ENCODE results near the gene ALPP. TPM values are rescaled to one million over a fixed set of nuclear protein-coding genes. Genes with fewer than 3 reads are reported as not detected.

ALPP gene
- total RNA-seq, 2 experiments from 2014 or later = not detected

- no peak for DNase-seq (ENCODE audit: low spot score)
- no peak overlapping the region for H3K27ac ChIP-seq (ENCODE audit: low read depth, low read length, poor library complexity, severe bottlenecking)
- H3K9me2 ChIP-seq (ENCODE audit: insufficient read depth, low read length) = no peaks in the 10 kb centered on the region
- no peak overlapping the region for H3K4me3 ChIP-seq (ENCODE audit: low read depth, low read length, poor library complexity, severe bottlenecking)
- no peaks in the 10 kb centered on the region for H3K9me3 ChIP-seq (ENCODE audit: low read length)
- intact Hi-C loops (cut with micrococcal nuclease; ENCODE audit: unreplicated experiment) = no loop called here
- H4K20me1 ChIP-seq (ENCODE audit: insufficient read depth, low read length) = no peaks in the 10 kb centered on the region
- POLR2A ChIA-PET = no interaction called here
- no peaks in the 10 kb centered on the region for H3K36me3 ChIP-seq (ENCODE audit: insufficient read depth, low read length)
- TF ChIP-seq EZH2phosphoT487 (IDR thresholded peaks at IDR 0.05; ENCODE audit: borderline replicate concordance, low read depth, low read length) (no peak), CTCF (conservative IDR thresholded peaks at IDR 0.05; ENCODE audit: low read length) (no peak)
- H3K4me2 ChIP-seq (ENCODE audit: low read length) = no peak overlapping the region
- no TSS peak for BruUV-seq (replicated peaks)
- no peak overlapping the region for H2AFZ ChIP-seq (ENCODE audit: low read length)
- CTCF ChIA-PET (ENCODE audit: unreplicated experiment) = no interaction called here
- no peaks in the 10 kb centered on the region for H3K79me2 ChIP-seq (ENCODE audit: insufficient read depth, low read depth, low read length)
- H3K4me1 ChIP-seq (ENCODE audit: insufficient read depth, low read length, poor library complexity, severe bottlenecking) = no peaks in the 10 kb centered on the region
Measured at GRCh38 chr2:232341061-232341738, 37.4 kb upstream of the ALPP start.

DNA sequence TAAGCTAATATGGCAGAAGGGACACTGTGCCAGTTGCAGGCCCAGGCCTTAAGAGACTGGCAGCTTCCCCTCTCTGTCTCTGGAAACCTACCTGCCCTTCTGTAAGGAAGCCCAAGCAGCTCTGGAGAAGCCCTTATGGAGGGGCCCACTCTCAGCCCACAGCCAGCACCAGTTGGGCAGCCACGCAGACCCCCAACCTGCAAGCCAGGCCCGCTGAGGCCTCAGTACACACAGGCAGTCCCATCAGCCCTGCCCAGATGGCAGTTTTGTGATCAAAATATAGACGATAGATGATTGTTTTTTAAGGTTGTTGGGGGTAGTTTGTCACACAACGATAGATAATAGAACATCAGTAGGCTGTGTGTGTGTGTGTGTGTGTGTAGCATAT is 36.8 kb upstream of the ALPP start:
- DNase-seq (ENCODE audit: low spot score) = no peak
- H3K9me2 ChIP-seq (ENCODE audit: insufficient read depth, low read length) = no peaks in the 10 kb centered on the region
- no peak overlapping the region for H2AFZ ChIP-seq (ENCODE audit: low read length)
- H4K20me1 ChIP-seq (ENCODE audit: insufficient read depth, low read length) = no peaks in the 10 kb centered on the region
- BruUV-seq (replicated peaks) = no TSS peak
- TF ChIP-seq EZH2phosphoT487 (IDR thresholded peaks at IDR 0.05; ENCODE audit: borderline replicate concordance, low read depth, low read length) = no peak
- TF ChIP-seq CTCF (conservative IDR thresholded peaks at IDR 0.05; ENCODE audit: low read length) = no peak
- CTCF ChIA-PET (ENCODE audit: unreplicated experiment) = no interaction called here
- H3K36me3 ChIP-seq (ENCODE audit: insufficient read depth, low read length) = no peaks in the 10 kb centered on the region
- POLR2A ChIA-PET = no interaction called here
- H3K27ac ChIP-seq (ENCODE audit: low read depth, low read length, poor library complexity, severe bottlenecking) = no peak overlapping the region
- H3K4me2 ChIP-seq (ENCODE audit: low read length) = no peak overlapping the region
- no peaks in the 10 kb centered on the region for H3K4me1 ChIP-seq (ENCODE audit: insufficient read depth, low read length, poor library complexity, severe bottlenecking)
- H3K4me3 ChIP-seq (ENCODE audit: low read depth, low read length, poor library complexity, severe bottlenecking) = no peak overlapping the region
- intact Hi-C loops (cut with micrococcal nuclease; ENCODE audit: unreplicated experiment) = no loop called here
- no peaks in the 10 kb centered on the region for H3K79me2 ChIP-seq (ENCODE audit: insufficient read depth, low read depth, low read length)
- no peaks in the 10 kb centered on the region for H3K9me3 ChIP-seq (ENCODE audit: low read length)

DNA sequence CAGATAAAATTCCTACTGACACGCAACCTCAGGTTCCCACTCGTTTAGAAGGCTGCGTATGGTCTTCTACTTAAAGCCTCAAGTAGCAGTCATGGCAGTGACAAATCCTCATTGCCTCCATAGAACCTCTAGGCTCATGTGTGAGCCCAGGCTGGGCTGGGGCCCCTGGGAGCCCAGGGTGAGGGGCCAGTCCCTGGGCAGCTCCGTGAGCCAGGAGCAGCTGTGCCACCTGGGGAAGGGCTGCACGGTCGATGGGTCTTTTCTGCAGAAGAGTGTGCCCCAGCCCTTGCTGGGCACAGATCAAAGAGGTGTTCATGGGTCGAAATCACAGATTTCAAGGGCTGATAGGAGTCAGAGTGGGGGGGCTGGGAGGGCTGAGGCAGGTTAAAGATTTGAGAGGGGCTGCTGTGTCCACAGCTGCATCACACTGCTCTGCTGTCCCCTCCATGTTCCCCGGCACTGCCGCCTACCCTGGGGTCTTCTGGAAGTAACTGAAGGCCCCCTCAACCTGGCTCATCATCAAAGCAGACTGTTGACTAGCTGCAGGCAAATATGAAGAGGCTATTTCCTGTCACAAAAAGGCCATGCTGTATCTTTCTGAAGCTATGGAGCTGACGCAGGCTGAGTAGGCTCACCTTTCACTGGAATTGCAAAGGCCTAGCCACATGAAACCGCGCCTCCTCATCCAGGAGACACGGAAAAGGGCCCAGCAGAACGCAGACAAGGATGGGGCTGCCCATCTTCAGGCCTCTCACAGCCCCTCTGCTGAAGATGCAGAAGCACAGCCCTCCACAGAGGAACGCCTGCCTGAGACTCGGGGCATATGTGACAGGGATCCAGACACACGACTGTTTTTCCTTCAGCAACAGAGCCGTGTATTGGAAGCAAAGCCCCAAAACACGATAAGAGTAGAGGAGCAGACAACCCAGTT is 35.7 kb upstream of the ALPP start:
- Histone ChIP-seq H3K36me3 (ENCODE audit: insufficient read depth, low read length) (no peaks in the 10 kb centered on the region), H2AFZ (ENCODE audit: low read length) (no peak overlapping the region), H3K4me2 (ENCODE audit: low read length) (no peak overlapping the region), H3K79me2 (ENCODE audit: insufficient read depth, low read depth, low read length) (no peaks in the 10 kb centered on the region), H4K20me1 (ENCODE audit: insufficient read depth, low read length) (no peaks in the 10 kb centered on the region), H3K27ac (ENCODE audit: low read depth, low read length, poor library complexity, severe bottlenecking) (no peak overlapping the region), H3K9me2 (ENCODE audit: insufficient read depth, low read length) (no peaks in the 10 kb centered on the region), H3K9me3 (ENCODE audit: low read length) (no peaks in the 10 kb centered on the region), H3K4me3 (ENCODE audit: low read depth, low read length, poor library complexity, severe bottlenecking) (no peak overlapping the region), H3K4me1 (ENCODE audit: insufficient read depth, low read length, poor library complexity, severe bottlenecking) (no peaks in the 10 kb centered on the region)
- intact Hi-C loops (cut with micrococcal nuclease; ENCODE audit: unreplicated experiment) = no loop called here
- DNase-seq (ENCODE audit: low spot score) = no peak
- TF ChIP-seq EZH2phosphoT487 (IDR thresholded peaks at IDR 0.05; ENCODE audit: borderline replicate concordance, low read depth, low read length) (no peak), CTCF (conservative IDR thresholded peaks at IDR 0.05; ENCODE audit: low read length) (no peak)
- CTCF ChIA-PET (ENCODE audit: unreplicated experiment) = no interaction called here
- POLR2A ChIA-PET = no interaction called here
- no TSS peak for BruUV-seq (replicated peaks)
